Measurements from ENCODE around the gene TRPM3. TPM values are rescaled to one million over a fixed set of nuclear protein-coding genes. Genes with fewer than 3 reads are reported as not detected.
A peak's percentile ranks its signal among the peaks of the same experiment; 100 is the strongest.

The TRPM3 gene
- total and polyA plus RNA-seq, 12 donors: 0.27 to 5.3 (median 1.8) TPM

- 62 to 78% (median 66%) methylated on average over 2 of the region's 2 CpGs for WGBS, 4 donors
- no peaks in the 10 kb centered on the region for H3K9me3 ChIP-seq (replicated peaks in 1 of 3)
- peak in 1 of 7 donors; percentile 59 for DNase-seq
- H3K4me3 ChIP-seq: no peak overlapping the region
- TF ChIP-seq POLR2A (IDR thresholded peaks at IDR 0.05) (no peak), CTCF (IDR thresholded peaks at IDR 0.05) (no peak)
- no peaks in the 10 kb centered on the region for H3K27me3 ChIP-seq
- H3K27ac ChIP-seq: peak overlapping the region in 2 of 5 donors; percentile 41 to 80
- no peaks in the 10 kb centered on the region for H3K36me3 ChIP-seq (replicated peaks in 1 of 2)
- H3K4me1 ChIP-seq (replicated peaks in 1 of 2): peaks cover 0 to 14% of the 10 kb centered on the region in 2 donors
- intact Hi-C loops (cut with DNase I): no loop called here
Observed at GRCh38 chr9:70574151-70574837, 547.1 kb downstream of the TRPM3 start.

GRCh38 chr9:70573308-70573707 lies 548.1 kb downstream of the TRPM3 start:
- no peaks in the 10 kb centered on the region for H3K9me3 ChIP-seq (replicated peaks in 1 of 3)
- TF ChIP-seq POLR2A (IDR thresholded peaks at IDR 0.05) (no peak), CTCF (IDR thresholded peaks at IDR 0.05) (no peak)
- H3K4me1 ChIP-seq (replicated peaks in 1 of 2): peaks cover 0 to 14% of the 10 kb centered on the region in 2 donors
- peak overlapping the region in 1 of 5 donors; percentile 41 for H3K27ac ChIP-seq
- H3K4me3 ChIP-seq: no peak overlapping the region
- no peaks in the 10 kb centered on the region for H3K36me3 ChIP-seq (replicated peaks in 1 of 2)
- H3K27me3 ChIP-seq: no peaks in the 10 kb centered on the region
- no peak for DNase-seq
- intact Hi-C loops (cut with DNase I): no loop called here

- Histone ChIP-seq H3K36me3 (replicated peaks in 1 of 2) (no peaks in the 10 kb centered on the region), H3K4me3 (no peak overlapping the region), H3K4me1 (replicated peaks in 1 of 2) (peaks cover 0 to 6% of the 10 kb centered on the region in 2 donors), H3K9me3 (replicated peaks in 1 of 3) (no peaks in the 10 kb centered on the region), H3K27ac (no peak overlapping the region), H3K27me3 (no peaks in the 10 kb centered on the region)
- TF ChIP-seq POLR2A (IDR thresholded peaks at IDR 0.05): no peak
- TF ChIP-seq CTCF (IDR thresholded peaks at IDR 0.05): no peak
- WGBS, 4 donors: 86 to 96% (median 93%) methylated on average over 5 of the region's 5 CpGs
- no peak for DNase-seq
- intact Hi-C loops (cut with DNase I): no loop called here
Observed at GRCh38 chr9:70571258-70571657, 550.2 kb downstream of the TRPM3 start.

GRCh38 chr9:70569791-70570190 lies 551.6 kb downstream of the TRPM3 start:
- H3K27me3 ChIP-seq: no peaks in the 10 kb centered on the region
- intact Hi-C loops (cut with DNase I): no loop called here
- H3K4me1 ChIP-seq (replicated peaks in 1 of 2): peaks cover 0 to 2% of the 10 kb centered on the region in 2 donors
- TF ChIP-seq POLR2A (IDR thresholded peaks at IDR 0.05): no peak
- no peak for TF ChIP-seq CTCF (IDR thresholded peaks at IDR 0.05)
- H3K36me3 ChIP-seq (replicated peaks in 1 of 2): no peaks in the 10 kb centered on the region
- DNase-seq: no peak
- no peak overlapping the region for H3K27ac ChIP-seq
- no peaks in the 10 kb centered on the region for H3K9me3 ChIP-seq (replicated peaks in 1 of 3)
- H3K4me3 ChIP-seq: no peak overlapping the region
- 59 to 89% (median 66%) methylated on average over 3 of the region's 3 CpGs for WGBS, 4 donors

All from adrenal gland (tissue), 12 donors.